ENCODE results near the gene TPRA1. TPM values are rescaled to one million over a fixed set of nuclear protein-coding genes. Genes with fewer than 3 reads are reported as not detected.

TPRA1 gene
- total and polyA plus RNA-seq, 2 of the 4 experiments (the other 2 are of a cell fraction) = 17.9 to 40.1 TPM

DNA sequence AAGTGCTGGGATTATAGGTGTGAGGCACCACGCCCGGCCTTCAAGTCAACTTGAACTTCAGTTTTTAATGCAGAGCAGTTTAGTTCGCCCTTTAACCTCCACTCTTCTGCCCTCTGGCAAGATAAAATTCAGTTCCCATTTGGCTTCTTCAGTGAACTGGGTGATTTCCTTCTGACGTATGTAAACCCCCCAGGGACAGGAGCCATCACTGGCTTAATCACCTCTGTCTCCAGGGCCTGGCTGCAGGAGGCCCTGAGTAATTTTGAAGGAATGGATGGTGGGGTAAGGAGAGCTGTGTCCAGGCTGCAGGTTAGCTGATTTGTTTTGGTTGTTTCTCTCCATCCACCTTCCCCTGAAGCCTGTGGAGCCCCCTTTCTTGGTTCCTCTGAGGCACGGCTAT lies 19.6 kb upstream of the TPRA1 start:
- Histone ChIP-seq H4K20me1 (ENCODE audit: insufficient read depth, low read length) (no peaks in the 10 kb centered on the region), H3K14ac (replicated peaks; ENCODE audit: low read depth, low read length) (no peak overlapping the region), H3K4ac (ENCODE audit: low read depth, low read length) (no peak overlapping the region), H3K27me3 (ENCODE audit: control insufficient read depth, insufficient read depth, low read length) (no peaks in the 10 kb centered on the region), H2BK20ac (ENCODE audit: low read depth, low read length) (no peak overlapping the region), H2BK120ac (ENCODE audit: low read depth, low read length) (no peak overlapping the region), H3K18ac (ENCODE audit: low read depth, low read length) (no peak overlapping the region), H3K36me3 (ENCODE audit: control insufficient read depth, insufficient read depth, low read length) (peaks cover 29% of the 10 kb centered on the region), H3K23ac (ENCODE audit: low read depth, low read length) (no peak overlapping the region), H2BK5ac (ENCODE audit: low read depth, low read length, poor library complexity, severe bottlenecking) (no peak overlapping the region), H3K9me3 (ENCODE audit: control insufficient read depth, insufficient read depth, low read length) (no peaks in the 10 kb centered on the region), H3K4me1 (ENCODE audit: control insufficient read depth, insufficient read depth, low read length) (peaks cover 9% of the 10 kb centered on the region), H3K9ac (ENCODE audit: low read depth, low read length) (no peak overlapping the region), H2AK5ac (ENCODE audit: low read depth, low read length) (no peak overlapping the region), H3K4me2 (ENCODE audit: low read depth, low read length) (no peak overlapping the region), H3K4me3 (ENCODE audit: insufficient read depth, low read depth, low read length) (no peak overlapping the region), H4K5ac (ENCODE audit: low read depth, low read length) (no peak overlapping the region), H4K91ac (ENCODE audit: insufficient read depth, low read depth, low read length) (no peak overlapping the region), H3K79me1 (ENCODE audit: low read depth in 1 of 2, low read length in 2 of 2) (peaks cover 3 to 11% of the 10 kb centered on the region in 2 experiments; a peak in 1 of 4 replicates), H3K56ac (ENCODE audit: extremely low read depth, insufficient read depth, low read length) (no peak overlapping the region), H3K9me1 (ENCODE audit: insufficient read depth, low read length) (peaks cover 6% of the 10 kb centered on the region; the same call in 1 of the 2 replicates), H4K8ac (ENCODE audit: low read depth in 2 of 2, low read length in 2 of 2) (no peak overlapping the region), H2AK9ac (replicated peaks; ENCODE audit: low read depth, low read length, poor library complexity) (no peak overlapping the region), H3K27ac (ENCODE audit: insufficient read depth, low read length) (no peak overlapping the region), H2BK15ac (ENCODE audit: low read depth, low read length) (no peak overlapping the region), H2AFZ (replicated peaks; ENCODE audit: low read length, poor library complexity) (no peak overlapping the region)
- BruUV-seq (replicated peaks) = no TSS peak
- dilution Hi-C loops (cut with HindIII; ENCODE audit: low sequenced_read_pairs, unreplicated experiment) = no loop called here
- DNase-seq = peak; percentile 41
- ATAC-seq (ENCODE audit: low read depth) = no peak
- in situ Hi-C loops (cut with MboI; ENCODE audit: low sequenced_read_pairs) = no loop called here
- no CpG with 5 or more reads among the region's 5 CpGs for WGBS, 2 experiments (ENCODE audit: extremely low coverage in 2 of 2, insufficient read length in 1 of 2)
- intact Hi-C loops (cut with micrococcal nuclease) = no loop called here
- ChIA-PET CTCF (no interaction called here), POLR2A (ENCODE audit: unreplicated experiment) (no interaction called here)
- TF ChIP-seq, protein P1, sequence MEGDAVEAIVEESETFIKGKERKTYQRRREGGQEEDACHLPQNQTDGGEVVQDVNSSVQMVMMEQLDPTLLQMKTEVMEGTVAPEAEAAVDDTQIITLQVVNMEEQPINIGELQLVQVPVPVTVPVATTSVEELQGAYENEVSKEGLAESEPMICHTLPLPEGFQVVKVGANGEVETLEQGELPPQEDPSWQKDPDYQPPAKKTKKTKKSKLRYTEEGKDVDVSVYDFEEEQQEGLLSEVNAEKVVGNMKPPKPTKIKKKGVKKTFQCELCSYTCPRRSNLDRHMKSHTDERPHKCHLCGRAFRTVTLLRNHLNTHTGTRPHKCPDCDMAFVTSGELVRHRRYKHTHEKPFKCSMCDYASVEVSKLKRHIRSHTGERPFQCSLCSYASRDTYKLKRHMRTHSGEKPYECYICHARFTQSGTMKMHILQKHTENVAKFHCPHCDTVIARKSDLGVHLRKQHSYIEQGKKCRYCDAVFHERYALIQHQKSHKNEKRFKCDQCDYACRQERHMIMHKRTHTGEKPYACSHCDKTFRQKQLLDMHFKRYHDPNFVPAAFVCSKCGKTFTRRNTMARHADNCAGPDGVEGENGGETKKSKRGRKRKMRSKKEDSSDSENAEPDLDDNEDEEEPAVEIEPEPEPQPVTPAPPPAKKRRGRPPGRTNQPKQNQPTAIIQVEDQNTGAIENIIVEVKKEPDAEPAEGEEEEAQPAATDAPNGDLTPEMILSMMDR (conservative IDR thresholded peaks at IDR 0.05; ENCODE audit: low read depth, low read length) = no peak
